Right renal cortex interstitium (tissue), 3 donors: Measurements from ENCODE around the gene SLC7A6OS. TPM values are rescaled to one million over a fixed set of nuclear protein-coding genes. Genes with fewer than 3 reads are reported as not detected.

Experiments used
- DNase-seq, 3 donors: peaks; one replicate each; pipeline ENCODE4 v3.0.0-alpha.2; 2013; ENCODE audit warnings: low read depth in 3 of 3, low spot score in 2 of 3
- polyA plus RNA-seq, 3 donors: library from polyadenylated mRNA; unstranded; fragments of 120-200 nt; gene quantifications; one replicate each; pipeline ENCODE4 v1.2.1, GENCODE V29; 2013; ENCODE audit not compliant: insufficient read length in 3 of 3

Gene SLC7A6OS
- 10 to 100 TPM; 21.1 to 23.9 (median 21.4) TPM for polyA plus RNA-seq

- DNase-seq, result peak in 1 of 3 donors; percentile 84
These were observed at the start of gene SLC7A6OS, which contains the start of gene PRMT7 for GRCh38 chr16:68310774-68311511. SLC7A6OS (minus strand) TSS chr16:68310946; CDS start chr16:68310926, 20 bp downstream. PRMT7 (plus strand) TSS chr16:68311019; CDS start chr16:68315980, 4,961 bp downstream.

DNA sequence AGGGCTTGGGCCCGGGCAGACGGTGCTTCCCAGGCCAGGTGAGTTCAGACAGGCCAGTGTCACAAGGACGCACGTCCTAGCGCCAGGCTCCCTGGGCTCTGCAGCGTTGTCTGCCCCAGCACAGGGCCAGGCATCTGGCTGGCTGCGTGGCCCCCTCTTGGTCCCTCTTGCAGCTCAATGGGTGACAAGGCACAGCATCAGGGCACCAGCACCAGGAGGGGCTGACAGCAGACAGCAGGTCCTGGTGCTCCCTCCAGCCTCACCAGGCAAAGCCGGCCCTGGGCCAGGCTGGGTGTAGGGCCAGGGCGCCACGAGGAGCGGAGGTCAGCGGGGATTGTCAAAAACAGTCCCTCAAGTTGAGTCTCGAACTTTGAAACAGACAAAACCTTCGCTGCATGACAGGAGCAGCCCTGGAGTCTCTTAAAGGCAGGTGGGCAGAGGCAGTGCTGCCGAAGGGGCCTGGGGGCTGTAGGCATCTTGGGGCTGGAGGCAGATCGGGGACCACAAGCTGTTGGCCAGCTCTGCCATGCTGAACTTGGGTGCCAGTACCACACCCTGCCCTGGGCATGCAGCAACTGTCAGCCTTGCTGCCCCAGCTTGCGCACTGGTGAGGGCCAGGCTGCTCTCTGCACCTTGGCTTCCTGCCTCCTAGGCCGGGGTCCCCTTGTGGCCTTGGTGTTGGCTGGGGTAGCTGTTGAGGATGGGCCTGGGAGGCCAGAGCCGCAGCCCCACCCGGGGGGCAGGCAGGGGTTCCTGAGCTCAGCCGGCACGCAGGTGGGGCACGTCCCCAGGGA, 48.8 kb upstream of the SLC7A6OS start:
- no peak for DNase-seq

DNA sequence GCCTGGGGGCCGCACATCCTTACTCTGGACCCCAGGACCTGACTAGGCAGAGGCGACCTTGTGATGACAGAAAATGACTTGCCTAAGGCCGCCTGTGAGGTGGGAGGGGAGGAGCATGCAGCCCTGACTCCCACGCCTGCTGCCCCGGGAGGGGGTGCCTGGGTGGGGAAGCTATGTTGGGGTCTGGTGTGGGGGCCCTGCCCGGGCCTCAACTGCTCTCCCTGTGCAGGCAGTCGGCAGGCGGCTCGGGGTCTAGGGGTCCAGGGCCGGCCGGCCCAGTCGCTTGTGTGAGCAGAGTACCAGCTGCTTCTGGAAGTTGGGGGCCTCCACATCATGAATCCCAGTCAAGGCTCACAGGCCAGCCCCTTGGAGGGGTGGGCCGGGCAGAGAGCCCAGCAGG, 48.2 kb upstream of the SLC7A6OS start:
- DNase-seq, result no peak

GRCh38 chr16:68357923-68358322, 47.2 kb upstream of the SLC7A6OS start:
- no peak for DNase-seq

- no peak for DNase-seq
These were observed 46.8 kb upstream of the SLC7A6OS start for GRCh38 chr16:68357521-68357922.

DNA sequence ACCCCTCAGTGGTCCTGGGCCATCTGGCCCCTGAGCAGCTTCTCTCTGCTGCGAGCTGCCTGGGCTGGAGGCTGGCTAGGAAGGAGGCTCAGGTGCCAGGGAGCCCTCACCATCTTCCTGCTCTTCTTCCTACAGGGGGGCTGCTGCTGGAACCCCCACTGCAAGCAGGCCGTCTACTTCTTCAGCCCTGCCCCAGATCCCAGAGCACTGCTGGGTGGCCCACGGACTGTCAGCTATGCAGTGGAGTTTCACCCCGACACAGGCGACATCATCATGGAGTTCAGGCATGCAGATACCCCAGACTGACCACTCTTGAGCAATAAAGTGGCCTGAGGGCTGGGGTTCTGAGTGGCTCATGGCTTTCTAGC, 46.2 kb upstream of the SLC7A6OS start:
- DNase-seq, result no peak

GRCh38 chr16:68356249-68356918, 45.6 kb upstream of the SLC7A6OS start:
- no peak for DNase-seq

- no peak for DNase-seq
These were observed 44.9 kb upstream of the SLC7A6OS start for GRCh38 chr16:68355447-68356248.

- no peak for DNase-seq
These were observed 44.1 kb upstream of the SLC7A6OS start for GRCh38 chr16:68354816-68355215.

GRCh38 chr16:68353366-68353765, 42.6 kb upstream of the SLC7A6OS start:
- DNase-seq, result no peak

GRCh38 chr16:68351991-68352431, 41.3 kb upstream of the SLC7A6OS start:
- DNase-seq, result no peak

DNA sequence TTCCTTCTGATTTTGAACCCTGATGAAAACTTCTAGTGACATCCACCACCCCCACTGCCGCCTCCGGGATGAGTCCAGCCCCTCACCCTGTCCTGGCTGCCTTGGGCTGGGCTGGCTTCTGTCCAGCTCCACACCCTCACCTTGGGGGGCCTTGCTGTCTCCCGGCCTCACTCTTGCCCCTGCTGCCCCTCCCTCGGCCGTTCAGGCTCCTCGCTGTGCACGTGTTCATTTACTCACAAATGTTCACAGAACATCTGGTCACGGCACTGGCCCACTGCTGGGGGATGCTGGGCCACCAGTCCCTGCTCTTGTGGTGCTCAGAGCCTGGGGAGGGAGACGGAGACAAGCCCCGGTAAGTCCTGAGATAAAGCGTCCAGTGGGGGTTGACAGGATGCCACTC, 40.7 kb upstream of the SLC7A6OS start:
- no peak for DNase-seq

GRCh38 chr16:68350813-68351350, 40.1 kb upstream of the SLC7A6OS start:
- no peak for DNase-seq

DNA sequence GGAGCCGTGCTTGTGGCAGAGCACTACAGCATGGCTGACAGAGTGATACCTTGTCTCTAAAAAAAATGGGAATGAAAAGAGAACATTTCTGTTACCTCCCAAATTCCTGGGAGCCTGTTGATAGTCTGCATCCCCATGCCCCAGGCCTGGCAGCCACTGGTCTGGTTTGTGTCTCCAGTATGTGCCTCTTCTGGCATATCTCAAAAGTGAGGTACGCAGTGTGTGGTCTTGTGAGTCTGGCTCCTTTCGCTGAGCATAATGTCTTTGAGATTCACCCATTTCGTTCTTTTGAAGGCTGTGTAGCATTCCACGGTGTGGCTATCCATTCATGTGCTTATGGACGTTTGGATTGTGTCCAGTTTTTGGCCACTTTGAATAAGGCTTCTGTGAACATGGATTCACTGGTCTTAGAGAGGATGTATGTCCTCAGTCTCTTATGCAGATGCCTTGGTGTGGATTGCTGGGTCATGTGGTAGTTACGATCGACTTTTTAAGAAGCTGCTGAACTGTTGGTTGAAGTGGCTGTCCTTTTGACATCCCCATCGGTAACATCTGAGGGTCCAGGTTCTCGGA, 39.2 kb upstream of the SLC7A6OS start:
- no peak for DNase-seq

DNA sequence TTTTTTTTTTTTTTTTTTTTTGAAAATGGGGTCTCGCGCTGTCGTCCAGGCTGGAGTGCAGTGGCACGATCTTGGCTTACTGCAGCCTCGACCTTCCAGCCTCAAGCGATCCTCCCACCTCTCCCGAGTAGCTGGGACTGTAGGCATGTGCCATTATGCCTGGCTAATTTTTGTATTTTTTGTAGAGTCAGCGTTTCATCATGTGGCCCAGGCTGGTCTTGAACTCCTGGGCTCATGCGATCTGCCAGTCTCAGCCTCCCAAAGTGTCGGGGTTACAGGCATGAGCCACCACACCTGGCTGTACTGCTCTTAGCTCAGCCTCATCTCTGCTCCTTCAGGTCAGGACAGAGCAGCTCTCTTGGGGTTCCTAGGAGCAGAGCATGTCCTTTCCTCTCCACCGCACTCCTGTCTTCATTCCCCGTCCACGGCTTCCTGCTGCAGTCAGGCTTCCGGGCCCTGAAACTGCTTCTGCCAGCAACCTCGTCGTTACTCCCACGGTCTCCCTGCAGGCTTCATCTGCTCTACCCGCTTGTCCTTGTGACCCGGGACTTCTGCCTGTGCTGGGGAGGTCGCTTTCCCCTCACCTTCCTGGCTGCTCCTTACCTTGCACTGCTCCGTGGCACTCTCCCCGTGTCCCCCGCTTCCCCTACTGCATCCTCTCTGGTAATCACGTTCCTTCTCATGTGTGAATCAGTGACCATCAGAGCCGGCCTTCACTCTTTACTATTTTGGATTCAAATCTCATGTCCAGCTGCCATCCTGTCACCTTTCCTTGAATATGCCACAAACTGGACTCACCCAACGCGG, 38.1 kb upstream of the SLC7A6OS start:
- DNase-seq, result no peak

GRCh38 chr16:68347605-68348004, 36.9 kb upstream of the SLC7A6OS start:
- no peak for DNase-seq

DNA sequence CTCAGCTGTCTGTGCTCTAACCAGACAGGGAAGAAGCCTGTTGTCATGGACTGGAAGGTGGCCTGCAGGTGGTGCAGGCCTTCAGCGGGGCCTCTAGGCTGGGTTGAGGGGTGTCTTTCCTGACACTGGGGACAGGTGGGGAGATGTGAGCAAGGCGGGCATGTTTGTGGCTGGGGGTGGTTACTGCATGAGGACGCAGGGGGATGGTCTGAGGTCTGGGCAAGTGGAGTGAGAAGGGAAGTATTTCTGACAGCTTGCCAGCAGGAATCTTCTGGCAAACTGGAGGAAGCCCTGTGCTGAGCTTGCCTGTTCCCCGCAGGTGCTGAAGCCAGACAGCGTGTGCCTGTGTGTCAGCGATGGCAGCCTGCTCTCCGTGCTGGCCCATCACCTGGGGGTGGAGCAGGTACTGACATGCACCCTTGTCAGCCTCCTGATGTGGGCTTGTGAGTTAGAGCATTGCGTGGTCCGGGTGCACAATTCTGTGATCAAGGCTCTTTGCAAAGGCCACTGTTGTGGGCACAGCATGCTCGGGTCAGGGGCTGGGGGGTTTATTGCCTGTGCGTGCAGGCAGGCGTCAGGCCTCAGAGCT, 36.2 kb upstream of the SLC7A6OS start:
- DNase-seq, result no peak

DNA sequence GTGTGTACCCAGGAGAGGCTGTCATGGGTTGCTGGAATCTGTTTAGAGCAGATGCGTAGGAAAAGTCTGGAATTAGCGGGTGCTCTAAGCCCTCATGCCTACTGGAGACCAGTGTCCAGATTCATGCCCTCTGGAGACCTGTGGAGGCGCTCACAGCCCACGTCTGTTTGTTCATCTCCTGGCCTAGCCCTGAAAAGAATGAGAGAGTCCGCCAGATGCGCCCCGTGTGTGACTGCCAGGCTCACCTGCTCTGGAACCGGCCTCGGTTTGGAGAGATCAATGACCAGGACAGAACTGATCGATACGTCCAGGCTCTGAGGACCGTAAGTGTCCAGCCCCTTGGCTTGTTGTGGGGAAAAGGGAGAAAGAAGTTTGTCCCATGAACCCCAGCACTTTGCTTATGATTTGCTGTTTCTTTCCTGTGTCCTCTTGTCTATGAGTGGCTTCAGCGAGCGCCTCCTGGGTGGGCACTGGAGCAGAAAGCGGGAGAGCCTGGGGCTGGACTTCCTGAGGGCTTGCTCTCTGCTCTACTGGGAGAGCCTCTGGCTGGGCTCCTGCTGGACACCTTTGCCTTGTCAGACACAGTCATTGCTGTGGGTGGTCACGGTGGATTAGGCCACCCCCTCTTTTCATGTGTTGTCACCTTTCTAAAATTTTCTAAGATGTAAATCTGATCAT, 35.4 kb upstream of the SLC7A6OS start:
- DNase-seq, result no peak
